NCI-H2227 treated with DMSO at 0.1 percent for 48 hours (cell line): ENCODE results near the gene TMTC1.
"Not testable (repeated sequence)": the region's sequence is repeated elsewhere in the genome, so short reads cannot be mapped to it uniquely, and the experiment has no call there.

ENCODE experiments used
- DNase-seq: peaks from one replicate; lab custom pipeline; 2025; lab: John Stamatoyannopoulos, UW

TMTC1 gene

DNA sequence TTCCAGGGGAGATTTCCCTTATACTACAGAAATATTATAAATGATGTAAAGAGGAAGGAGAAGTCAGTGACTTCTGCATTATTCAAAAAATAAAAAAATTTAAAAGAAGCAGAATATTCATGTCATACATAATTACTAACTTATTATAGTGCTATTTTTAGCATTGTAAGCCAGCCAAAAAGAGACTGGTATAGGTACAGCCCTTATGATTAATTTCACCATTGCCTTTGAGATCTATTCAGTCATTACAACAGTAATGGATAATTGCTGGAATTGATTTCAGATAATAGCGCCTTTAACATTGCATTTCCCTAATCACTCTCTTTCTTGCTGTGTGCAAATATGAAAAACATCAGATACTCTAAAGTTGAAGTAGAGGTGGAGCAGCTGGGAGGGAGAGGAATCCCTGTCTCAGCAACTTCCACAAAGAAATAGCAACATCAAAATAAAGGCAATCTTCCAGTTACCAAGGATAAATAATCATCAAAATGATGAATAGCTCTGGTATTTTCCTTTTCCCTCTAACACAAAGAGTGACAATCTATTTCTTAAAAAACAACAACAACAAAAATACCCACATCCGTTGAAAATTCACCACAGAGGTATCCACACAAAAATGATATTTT is 214.5 kb downstream of the TMTC1 start:
- DNase-seq = no peak

DNA sequence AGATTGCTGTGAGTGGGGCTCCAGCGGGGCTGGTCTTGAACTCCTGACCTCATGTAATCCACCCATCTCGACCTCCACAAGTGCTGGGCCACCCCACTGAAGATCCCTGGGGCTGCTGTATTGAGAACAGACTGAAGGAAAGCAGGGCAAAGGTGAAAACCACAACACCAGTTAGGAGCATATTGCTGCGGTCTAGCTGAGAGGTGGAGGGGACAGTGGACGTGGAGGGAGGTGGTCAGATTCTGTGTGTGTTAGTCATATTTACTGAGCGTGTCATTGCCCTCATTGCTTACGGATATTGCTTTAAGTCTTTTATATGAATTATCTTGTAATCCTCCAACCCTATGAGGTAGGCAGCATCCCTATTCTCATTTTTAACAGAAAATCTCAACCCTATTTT is 217.3 kb downstream of the TMTC1 start:
- DNase-seq = no peak

DNA sequence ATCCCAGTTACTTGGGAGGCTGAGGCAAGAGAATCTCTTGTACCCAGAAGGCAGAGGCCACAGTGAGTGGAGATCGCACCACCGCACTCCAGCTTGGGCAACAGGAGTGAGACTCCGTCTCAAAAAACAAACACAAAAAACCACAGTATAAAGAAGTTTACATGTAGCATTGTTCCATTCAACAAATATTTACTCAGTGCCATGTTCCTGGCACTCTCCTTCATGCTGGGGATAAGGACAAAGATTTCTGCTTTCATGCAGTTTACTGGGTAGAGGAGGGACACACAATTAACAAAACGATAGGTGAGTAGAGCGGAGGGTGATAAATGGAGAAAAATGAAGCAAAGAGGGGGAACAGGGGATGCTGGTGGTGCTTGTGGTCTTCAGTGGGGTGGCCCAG is 218.0 kb downstream of the TMTC1 start:
- no peak for DNase-seq

DNA sequence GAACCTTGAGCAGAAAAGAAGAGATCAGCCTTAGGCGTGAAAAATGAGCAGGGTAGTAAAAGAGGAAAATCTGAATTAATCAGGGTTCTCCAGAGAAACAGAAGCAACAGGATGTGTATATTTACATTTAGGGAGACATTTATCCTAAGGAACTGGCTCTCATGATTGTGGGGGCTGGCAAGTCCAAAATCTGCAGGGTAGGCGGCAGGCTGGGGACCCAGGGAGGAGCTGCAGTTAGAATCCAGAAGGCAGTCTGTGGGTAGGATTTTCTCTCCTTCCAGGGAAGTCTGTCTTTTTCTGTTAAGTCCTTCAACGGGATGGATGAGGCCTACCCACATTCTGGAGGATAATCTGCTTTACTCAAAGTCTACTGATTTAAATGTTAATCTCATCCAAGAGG is 218.8 kb downstream of the TMTC1 start:
- DNase-seq = no peak

DNA sequence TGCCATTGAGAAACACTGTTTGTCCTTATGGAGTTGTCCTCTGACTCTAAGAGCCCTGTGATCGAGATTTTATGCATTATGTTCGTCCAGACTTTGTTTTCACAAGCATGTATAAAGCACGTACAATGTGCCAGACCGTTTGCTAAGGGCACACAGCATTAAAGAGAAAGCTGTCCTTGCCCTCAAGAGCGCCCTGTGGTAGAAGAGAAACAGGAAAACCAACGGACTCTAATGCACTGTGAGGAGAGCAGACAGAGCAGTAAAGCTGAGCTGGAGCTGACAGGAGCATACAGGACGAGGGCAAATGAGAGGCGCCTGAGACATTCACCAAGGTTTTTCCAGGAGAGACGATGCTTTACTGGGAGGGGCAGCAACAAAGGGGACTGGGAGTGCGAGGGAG is 220.1 kb downstream of the TMTC1 start:
- no peak for DNase-seq

DNA sequence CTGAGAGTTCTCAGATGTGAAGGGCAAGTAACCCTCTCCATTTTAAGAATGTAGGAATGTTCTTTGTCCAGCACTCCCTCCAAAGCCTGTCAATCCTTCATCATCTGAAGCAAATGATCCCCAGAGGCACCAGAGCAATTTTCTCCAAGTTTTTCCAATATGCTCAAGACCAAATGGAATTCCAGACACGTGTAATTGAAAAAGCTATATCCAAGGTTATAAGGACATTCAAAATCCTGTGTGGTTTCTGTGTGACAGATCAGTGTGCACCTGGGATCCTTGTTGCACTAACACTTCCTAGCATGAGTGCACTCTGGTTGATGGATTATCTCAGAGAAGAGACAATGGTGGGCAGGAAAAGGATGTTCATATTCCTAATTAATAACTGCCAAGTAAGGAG is 220.7 kb downstream of the TMTC1 start:
- DNase-seq = no peak

DNA sequence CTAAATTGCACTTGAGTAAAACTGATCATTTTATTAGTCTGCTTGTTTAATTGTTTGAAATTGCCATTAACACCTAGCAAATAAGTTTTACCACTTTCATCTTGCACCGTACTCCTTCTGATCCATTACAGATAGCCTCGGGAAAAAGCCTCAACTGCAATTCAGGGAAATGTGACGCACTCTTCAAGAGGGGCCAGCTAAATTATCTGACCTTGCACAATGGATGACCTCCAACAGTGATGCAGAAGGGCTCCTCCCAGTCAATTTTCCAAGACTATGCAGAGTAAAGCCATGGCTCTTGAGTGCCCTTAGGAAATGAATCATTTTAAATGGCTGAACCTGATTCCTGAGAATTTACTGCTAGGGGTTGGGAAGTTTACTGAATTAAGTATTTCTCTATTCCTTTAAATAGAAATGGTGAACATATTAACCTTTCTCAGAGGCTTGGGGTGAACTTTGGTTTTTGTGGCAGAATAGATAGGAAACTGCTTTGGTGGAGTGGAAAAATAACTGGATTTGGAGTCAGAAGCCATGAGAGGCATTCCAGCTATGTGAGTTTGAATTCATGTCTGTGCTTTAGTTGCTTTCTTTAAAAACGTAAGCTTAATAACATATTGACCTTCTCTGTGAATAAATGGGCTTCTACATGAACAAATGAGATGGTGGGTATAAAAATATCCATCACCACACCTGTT is 221.5 kb downstream of the TMTC1 start:
- no peak for DNase-seq

DNA sequence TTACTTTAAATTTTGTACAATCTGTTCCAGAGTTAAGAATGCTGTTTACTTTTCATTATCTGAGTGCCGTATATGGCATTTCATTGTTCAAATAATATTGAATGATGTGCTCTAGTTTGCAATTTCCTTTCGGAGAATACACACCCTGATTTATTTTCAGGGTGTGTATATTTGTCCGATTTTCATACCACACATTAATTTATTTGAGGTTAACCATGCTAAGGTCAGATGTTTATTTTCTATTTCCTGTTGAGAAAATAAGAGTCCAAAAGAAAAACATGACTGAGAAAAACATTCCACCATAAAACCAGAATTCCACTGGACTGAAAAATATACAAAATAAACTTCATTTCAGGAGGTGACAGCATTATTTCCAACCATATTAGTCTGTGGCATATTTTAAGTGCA is 222.1 kb downstream of the TMTC1 start:
- no peak for DNase-seq

DNA sequence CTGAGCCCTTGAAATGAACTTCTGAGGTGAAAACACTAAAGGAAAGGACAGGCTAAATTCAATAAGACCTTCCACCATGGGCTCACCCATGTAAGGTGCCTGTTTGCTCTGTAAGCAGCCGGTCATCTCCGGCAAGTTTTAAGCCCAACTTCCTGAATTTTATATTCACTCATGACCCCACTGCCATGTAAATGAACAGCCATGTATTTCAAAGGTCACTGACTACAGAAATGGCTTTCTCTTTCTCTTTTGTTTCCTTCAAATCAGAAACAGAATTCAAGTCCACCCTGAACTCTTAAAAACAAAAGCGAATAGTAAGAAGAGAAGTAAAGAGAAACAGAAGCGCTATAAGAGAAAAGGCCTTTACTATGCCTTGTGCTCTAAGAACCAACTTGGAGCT is 224.5 kb downstream of the TMTC1 start:
- DNase-seq = no peak

DNA sequence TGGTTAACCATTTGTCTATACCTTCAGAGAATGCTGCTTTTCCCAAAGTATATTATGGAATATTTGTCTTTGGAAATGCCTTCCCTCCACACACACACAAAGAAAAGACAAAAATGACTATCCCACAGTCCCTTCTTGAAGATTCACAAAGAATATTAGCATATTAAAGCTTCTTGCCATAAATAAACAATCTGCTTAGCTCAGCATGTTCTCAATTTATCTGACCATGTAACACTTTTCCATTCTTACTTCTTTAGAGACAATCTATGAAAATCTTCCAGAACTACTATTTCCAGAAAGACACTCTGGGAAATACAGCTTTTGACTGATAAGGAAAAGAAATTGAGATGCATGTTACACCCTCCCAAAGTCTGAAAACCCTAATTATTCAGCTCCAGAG is 227.4 kb downstream of the TMTC1 start:
- no peak for DNase-seq

DNA sequence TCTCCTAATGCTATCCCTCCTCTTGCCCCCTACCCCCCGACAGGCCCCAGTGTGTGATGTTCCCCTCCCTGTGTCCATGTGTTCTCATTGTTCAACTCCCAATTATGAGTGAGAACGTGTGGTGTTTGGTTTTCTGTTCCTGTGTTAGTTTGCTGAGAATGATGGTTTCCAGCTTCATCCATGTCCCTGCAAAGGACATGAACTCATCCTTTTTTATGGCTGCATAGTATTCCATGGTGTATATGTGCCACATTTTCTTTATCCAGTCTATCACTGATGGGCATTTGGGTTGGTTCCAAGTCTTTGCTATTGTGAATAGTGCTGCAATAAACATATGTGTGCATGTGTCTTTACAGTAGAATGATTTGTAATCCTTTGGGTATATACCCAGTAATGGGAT is 228.3 kb downstream of the TMTC1 start:
- not testable (repeated sequence) for DNase-seq

DNA sequence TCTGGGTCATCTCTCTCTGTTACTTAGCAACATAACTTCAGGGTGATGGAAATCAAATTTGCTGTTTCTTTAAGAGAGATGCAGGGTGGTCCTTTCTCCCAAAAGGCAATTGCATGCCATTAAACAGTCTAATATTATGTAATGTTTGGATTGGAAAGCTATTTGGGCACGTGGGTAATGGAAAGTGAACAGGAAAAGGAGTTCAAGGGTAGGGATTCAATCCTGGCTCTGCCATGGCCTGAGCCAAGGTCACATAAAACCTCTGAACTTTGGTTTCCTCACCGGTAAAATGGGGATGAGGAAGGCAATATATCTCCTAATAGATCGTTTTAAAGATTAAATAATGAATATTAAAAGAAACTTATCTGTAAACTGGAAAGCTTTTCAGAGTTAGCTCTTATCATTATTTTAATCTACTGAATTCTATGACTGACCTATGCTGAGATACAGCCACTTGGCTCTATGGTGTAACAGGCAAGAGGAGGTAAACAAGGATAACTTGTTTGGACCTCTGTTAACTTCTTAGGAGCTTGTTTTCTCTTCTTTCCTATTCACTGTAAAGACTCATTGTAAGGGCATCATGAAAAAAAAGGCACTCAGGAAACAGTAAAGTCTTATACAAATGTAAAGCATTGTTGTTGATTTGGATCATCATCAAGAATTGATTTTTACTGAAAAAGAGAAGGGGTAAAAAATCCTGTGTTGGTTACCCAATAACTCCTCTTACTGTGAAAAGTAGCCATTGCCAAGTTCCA is 230.6 kb downstream of the TMTC1 start:
- DNase-seq = no peak

DNA sequence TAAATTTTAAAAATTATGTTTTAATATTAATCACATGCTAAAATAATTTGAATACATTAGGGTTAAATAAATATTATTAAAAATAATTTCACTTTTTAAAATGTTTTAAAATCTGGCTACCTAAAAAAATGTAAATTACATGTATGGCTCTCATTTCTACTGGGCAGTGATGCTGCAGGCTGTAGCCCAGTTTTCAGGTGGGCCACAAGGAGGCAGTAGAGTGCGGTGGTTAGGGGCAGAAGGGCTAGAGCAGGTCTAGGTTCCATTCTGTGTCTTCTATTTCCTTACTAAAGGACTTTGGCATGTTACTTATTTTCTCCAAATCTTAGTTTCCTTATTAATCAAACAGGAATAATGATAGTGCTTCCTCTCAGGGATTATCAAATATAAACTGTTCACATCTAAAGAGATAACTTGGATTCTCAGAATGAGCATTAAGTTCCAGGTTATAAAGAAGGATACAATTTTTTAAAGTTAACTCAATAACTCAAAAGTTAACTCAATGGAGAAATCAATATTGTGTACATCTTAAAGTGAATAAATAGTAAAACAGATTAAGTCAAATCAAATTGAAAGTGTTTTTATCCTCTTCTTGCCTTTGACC is 231.3 kb downstream of the TMTC1 start:
- DNase-seq = peak; percentile 0

DNA sequence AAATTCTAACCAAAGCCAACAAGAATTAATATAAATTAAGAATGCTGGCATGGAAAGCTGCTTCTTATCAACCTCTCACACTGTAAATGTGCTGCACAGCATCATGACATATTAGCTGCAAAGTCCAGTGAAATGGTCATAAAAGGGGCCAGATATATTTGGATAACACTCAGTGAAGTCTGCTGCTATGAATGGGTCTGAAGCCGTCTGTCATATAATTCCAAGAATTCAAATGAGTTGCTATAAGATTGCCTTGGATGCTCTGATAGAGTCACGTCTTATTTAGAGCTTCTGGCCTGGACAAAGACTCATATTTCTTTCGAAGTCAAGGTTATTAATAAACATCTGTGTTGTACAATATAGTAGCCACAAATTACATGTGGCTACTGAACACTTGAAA is 231.9 kb downstream of the TMTC1 start:
- no peak for DNase-seq

DNA sequence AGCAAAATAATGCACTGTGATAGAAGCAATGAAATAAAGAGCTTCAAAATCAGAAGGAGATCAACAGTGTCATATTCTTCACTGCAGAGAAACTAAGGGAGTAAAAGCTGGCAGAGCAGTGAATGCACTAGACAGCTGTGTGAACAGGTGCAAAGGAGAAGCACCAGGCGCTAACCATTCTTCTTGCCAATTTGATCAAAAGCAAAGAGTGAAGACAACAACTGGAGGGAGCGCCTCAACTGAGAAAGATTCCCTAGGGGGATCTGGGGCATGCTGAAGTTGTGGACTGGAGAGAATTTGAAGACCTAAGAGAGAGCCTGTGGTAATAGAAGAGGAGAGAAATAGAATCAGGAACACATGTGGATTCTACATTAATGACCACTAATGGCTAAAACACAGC is 235.9 kb downstream of the TMTC1 start:
- DNase-seq = no peak

DNA sequence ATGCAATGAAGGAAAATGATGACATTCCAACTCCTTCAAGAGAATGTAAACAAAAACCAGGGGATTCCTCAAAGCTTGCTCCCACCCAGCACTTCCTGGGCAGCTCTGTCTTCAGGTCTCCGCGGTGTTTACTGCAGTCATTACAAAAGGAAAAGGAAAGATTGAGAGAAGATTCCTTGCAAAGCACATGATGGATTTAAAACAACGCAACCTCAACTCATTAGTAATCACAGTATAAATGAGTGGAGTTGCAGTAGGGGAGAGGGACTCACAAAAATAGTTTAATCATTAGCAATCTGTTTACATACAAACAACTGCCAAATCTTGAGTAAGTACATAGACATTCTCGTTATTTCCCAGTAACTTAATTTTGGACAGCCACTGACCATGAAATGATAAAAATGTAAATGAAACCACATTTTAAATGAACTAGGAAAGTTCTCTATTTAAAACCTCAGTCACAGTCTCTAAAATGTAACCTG is 236.6 kb downstream of the TMTC1 start:
- DNase-seq = no peak

DNA sequence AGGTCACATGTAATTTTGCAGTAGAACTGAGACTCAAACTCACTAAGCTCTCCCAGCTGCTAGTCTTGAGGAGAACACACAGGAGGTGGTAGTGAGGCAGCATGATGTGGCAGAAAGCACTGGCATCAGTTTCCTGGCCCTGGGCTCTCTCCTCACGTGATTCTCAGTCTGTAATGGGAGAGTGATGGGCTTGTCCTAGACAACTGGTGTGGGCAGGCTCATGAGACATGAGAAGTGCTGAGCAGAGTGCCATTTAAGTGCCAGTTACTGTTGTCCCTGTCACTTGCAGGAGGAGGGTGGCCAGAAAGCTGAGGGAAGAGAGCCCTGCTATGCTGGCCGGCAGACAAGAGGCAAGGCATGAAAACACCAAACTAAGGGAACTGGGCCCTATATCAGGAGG is 237.7 kb downstream of the TMTC1 start:
- no peak for DNase-seq

DNA sequence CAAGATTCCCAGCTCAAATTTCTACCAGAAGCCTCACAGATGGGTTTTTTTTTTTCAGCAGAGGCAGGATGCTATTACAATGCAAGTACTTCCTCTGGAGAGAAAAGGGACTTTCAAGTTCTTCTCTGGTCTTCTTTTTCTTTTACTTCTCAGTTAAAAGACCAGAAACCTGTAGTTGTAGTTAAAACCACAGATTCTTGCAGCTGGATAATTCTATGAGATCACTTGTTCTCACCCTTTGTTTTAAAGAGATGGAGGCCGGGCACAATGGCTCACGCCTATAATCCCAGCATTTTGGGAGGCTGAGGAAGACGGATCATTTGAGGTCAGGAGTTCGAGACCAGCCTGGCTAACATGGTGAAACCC is 238.7 kb downstream of the TMTC1 start:
- DNase-seq = no peak

DNA sequence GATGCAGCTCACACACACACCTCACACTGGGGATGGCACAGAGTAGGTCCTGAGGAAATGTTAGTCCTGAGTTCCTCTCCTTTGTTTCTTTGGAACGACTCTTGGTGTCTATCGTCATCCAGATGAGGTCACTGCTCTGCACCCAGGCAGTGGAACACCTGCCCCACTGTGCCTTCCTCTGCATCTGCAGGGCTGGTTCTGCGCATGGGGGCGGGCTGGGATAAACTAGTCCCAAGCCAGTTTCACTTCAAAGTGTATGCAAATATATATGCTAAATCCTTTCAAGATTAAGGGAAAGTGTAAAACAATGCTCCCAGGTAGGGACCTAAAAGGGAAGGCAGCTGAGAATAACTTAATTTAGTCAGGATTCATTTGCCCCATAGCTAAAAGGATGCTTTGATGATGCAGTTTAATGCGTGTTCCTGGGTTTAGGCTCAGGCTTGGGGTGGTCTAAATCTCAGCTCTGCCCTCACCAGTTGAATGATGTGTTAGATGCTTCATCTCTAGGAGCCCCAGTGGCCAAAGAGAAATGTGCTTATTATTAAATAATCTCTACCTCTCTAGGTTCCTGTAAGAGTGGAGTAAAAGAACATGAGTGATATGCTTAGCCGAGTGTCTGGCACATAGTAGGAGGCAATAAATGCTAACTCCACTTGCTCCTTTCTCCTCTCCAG is 239.2 kb downstream of the TMTC1 start:
- no peak for DNase-seq

DNA sequence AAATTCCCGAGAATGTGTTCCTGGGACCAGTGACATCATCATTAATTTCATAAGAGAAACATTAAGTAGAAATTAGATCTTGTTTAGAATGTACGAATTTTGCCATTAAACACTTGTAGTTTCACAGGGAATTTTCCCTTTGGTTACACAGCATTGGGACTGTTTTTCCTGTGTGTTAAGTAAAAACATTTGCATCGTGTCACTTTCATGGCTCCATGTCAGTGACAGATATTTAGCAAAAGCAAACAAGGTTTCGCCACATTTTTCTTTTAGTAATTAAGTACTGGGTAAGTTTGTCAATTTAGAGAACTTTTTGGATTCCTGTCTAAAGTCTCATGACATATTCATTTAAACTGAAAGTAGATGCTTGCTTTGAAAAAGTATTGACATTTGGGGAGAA is 240.7 kb downstream of the TMTC1 start:
- DNase-seq = no peak

DNA sequence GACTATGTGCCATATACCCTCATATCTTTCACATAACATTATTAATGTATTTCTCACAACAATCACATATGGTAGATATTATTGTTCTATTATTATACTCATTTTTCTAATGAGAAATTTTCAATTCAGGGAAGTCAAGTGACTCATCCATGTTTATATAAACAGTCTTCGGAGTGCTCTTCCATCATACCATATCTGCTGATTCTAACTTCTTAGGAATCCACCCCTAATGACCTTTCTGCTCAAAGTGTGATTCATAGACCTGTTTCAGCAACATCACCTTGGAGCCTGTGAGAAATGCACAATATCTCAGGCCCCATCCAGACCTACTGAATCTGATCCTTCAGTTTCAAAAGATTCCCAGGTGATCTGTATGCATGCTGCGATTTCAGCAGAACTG is 246.4 kb downstream of the TMTC1 start:
- DNase-seq = no peak

DNA sequence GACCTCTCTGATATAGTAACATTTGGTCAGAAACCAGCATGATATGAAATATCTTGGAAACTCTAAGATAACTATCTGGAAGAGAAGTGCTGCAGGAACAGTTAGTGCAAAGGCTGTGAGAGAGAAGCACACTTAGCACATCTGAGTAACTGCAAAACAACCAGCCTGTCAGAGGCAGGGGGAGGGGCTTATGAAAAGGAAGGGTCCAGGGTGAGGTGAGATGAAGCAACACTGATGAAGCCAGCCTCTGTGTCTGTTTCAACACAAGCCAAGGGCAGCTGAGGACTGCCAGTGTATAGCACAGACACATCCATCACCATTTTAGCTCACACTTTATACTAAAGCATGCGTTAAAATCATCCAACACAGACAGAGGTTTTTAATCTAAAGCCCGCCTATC is 248.8 kb downstream of the TMTC1 start:
- no peak for DNase-seq
